Trophoblast cell (in vitro differentiated cells and primary cell): ENCODE results near the gene INKA1.

Experiments used
- DNase-seq, 2 donors: peaks; one replicate each; pipeline ENCODE4 v3.0.0-alpha.2; 2016
- H2AFZ ChIP-seq: 2 replicates; pipeline ENCODE4 v1.6.1; 2013; ENCODE audit warnings: low read length, moderate library complexity, mild to moderate bottlenecking; ENCODE audit not compliant: insufficient read depth, poor library complexity
- H2AK5ac ChIP-seq: 2 replicates; pipeline ENCODE4 v1.6.1; 2013; ENCODE audit warnings: mild to moderate bottlenecking, low read length
- H2BK120ac ChIP-seq: 2 replicates; pipeline ENCODE4 v1.6.1; 2013; ENCODE audit warnings: low read length, mild to moderate bottlenecking, moderate library complexity; ENCODE audit not compliant: insufficient read depth, poor library complexity
- H2BK12ac ChIP-seq: 2 replicates; pipeline ENCODE4 v1.6.1; 2013; ENCODE audit warnings: mild to moderate bottlenecking, low read length, moderate library complexity
- H2BK5ac ChIP-seq: 2 replicates; pipeline ENCODE4 v1.6.1; 2013; ENCODE audit warnings: low read length, low read depth, moderate library complexity, mild to moderate bottlenecking; ENCODE audit not compliant: poor library complexity
- H3K14ac ChIP-seq: 2 replicates; pipeline ENCODE4 v1.6.1; 2013; ENCODE audit warnings: mild to moderate bottlenecking, low read length
- H3K18ac ChIP-seq: 2 replicates; pipeline ENCODE4 v1.6.1; 2013; ENCODE audit warnings: mild to moderate bottlenecking, low read length
- H3K23ac ChIP-seq: 2 replicates; pipeline ENCODE4 v1.6.1; 2013; ENCODE audit warnings: low read length
- H3K27ac ChIP-seq: 2 replicates; pipeline ENCODE4 v1.5.1; 2013; ENCODE audit warnings: low read depth, mild to moderate bottlenecking, inconsistent platforms, low read length, moderate library complexity
- H3K27me3 ChIP-seq: 2 replicates; pipeline ENCODE4 v1.6.1; 2013; ENCODE audit warnings: inconsistent platforms, mild to moderate bottlenecking, low read length, moderate library complexity; ENCODE audit not compliant: insufficient read depth
- H3K36me3 ChIP-seq, 2 experiments: 1 replicate in 1 of 2; 2 replicates in 1 of 2; pipeline ENCODE4 v1.6.1; 2013; ENCODE audit warnings: low read length in 2 of 2, mild to moderate bottlenecking in 2 of 2, moderate library complexity in 1 of 2; ENCODE audit not compliant: insufficient read depth in 2 of 2, control insufficient read depth in 1 of 2
- H3K4ac ChIP-seq: 2 replicates; pipeline ENCODE4 v1.6.1; 2013; ENCODE audit warnings: low read depth, mild to moderate bottlenecking, low read length, moderate library complexity
- H3K4me1 ChIP-seq, 2 experiments: 1 replicate in 1 of 2; 2 replicates in 1 of 2; pipeline ENCODE4 v1.6.1; 2013; ENCODE audit warnings: low read length in 2 of 2, mild to moderate bottlenecking in 2 of 2, moderate library complexity in 1 of 2; ENCODE audit not compliant: insufficient read depth in 2 of 2, control insufficient read depth in 1 of 2
- H3K4me2 ChIP-seq: 2 replicates; pipeline ENCODE4 v1.6.1; 2013; ENCODE audit warnings: inconsistent platforms, mild to moderate bottlenecking, low read length, moderate library complexity
- H3K4me3 ChIP-seq: 2 replicates; pipeline ENCODE4 v1.5.1; 2013; ENCODE audit warnings: mild to moderate bottlenecking, low read depth, low read length, inconsistent platforms
- H3K79me1 ChIP-seq: one replicate; pipeline ENCODE4 v1.6.1; 2013; ENCODE audit warnings: low read length
- H3K79me2 ChIP-seq: 2 replicates; pipeline ENCODE4 v1.6.1; 2013; ENCODE audit warnings: low read length, mild to moderate bottlenecking; ENCODE audit not compliant: control insufficient read depth, insufficient read depth, poor library complexity
- H3K9ac ChIP-seq: 2 replicates; pipeline ENCODE4 v1.6.1; 2013; ENCODE audit warnings: mild to moderate bottlenecking, low read length
- H3K9me3 ChIP-seq: 2 replicates; pipeline ENCODE4 v1.6.1; 2013; ENCODE audit warnings: low read depth, mild to moderate bottlenecking, control low read depth, inconsistent platforms, low read length; ENCODE audit not compliant: insufficient read depth
- H4K12ac ChIP-seq: 2 replicates; pipeline ENCODE4 v1.6.1; 2013; ENCODE audit warnings: low read depth, mild to moderate bottlenecking, low read length, moderate library complexity
- H4K8ac ChIP-seq: 2 replicates; pipeline ENCODE4 v1.6.1; 2013; ENCODE audit warnings: low read depth, mild to moderate bottlenecking, low read length, moderate library complexity
- H4K91ac ChIP-seq: one replicate; pipeline ENCODE4 v1.6.1; 2013; ENCODE audit warnings: low read depth, mild to moderate bottlenecking, low read length, moderate library complexity
- WGBS: extraction: QIAGEN DNeasy Blood & Tissue Kit; methylation state at CpG from one replicate; pipeline ENCODE4 v1.1.7; 2013; ENCODE audit warnings: missing lambda C conversion rate; ENCODE audit not compliant: insufficient read length, insufficient coverage; ENCODE audit errors: extremely low coverage; 5-methylcytosine and 5-hydroxymethylcytosine counted together

INKA1 gene

DNA sequence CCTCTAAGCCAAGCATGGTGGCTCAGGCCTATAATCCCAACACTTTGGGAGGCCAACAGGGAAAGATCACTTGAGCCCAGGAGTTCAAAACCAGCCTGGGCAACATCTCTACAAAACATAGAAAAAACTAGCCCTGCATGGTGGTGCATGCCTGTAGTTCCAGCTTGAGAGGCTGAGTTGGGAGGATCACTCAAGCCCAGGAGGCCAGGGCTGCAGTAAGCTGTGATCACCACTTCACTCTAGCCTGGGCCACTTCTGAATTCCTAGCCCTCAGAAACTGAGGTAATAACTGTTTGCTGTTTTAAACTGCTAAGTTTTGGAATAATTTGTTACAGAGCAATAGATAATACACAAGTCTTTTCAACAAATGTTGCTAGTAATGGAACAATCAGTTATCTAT, 33.1 kb upstream of the INKA1 start:
- no peak overlapping the region for H2AK5ac ChIP-seq
- H3K4me1 ChIP-seq, result no peaks in the 10 kb centered on the region
- H3K4me3 ChIP-seq, result no peak overlapping the region
- H3K36me3 ChIP-seq, result peaks cover 3% of the 10 kb centered on the region in 2 experiments
- H4K91ac ChIP-seq, result no peak overlapping the region
- H4K8ac ChIP-seq, result no peak overlapping the region
- H3K9me3 ChIP-seq, result no peaks in the 10 kb centered on the region
- H3K18ac ChIP-seq, result peak overlapping the region; percentile 71
- no peak overlapping the region for H3K27ac ChIP-seq
- H3K79me2 ChIP-seq, result peaks cover 5% of the 10 kb centered on the region
- no peak for DNase-seq
- H2BK12ac ChIP-seq, result no peak overlapping the region
- H3K27me3 ChIP-seq, result no peaks in the 10 kb centered on the region
- no peak overlapping the region for H3K4me2 ChIP-seq
- H4K12ac ChIP-seq, result no peak overlapping the region
- no peak overlapping the region for H3K9ac ChIP-seq
- no peak overlapping the region for H3K23ac ChIP-seq
- H2BK120ac ChIP-seq, result no peak overlapping the region
- no peak overlapping the region for H2BK5ac ChIP-seq
- H3K79me1 ChIP-seq, result no peaks in the 10 kb centered on the region
- H3K4ac ChIP-seq, result peak overlapping the region; percentile 50
- no peak overlapping the region for H3K14ac ChIP-seq
- H2AFZ ChIP-seq, result no peak overlapping the region

DNA sequence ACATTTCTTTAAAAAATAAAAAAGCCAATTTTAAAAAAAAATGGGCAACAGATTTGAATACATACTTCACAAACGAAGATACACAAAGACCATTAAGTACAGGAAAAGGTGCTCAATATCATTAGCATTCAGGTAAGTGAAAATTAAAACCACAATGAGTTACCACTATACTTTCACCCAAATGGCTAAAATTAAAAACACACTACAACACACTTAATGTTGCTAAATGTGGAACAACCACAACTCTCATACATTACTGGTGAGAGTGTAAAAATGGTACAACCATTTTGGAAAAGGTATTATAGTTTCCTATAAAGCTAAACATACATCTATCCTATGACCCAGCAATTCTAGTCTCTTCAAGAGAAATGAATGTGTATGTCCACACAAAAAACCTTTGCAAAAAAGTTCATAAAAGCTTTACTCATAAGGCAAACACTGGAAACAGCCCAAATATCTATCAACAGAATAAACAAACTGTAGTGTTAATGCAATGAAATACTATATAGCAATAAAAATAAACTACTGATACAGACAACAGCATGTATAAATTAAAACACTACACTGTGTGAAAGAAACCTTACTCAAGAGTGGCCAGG, 31.6 kb upstream of the INKA1 start:
- no peak overlapping the region for H3K18ac ChIP-seq
- no peak overlapping the region for H3K27ac ChIP-seq
- no peak overlapping the region for H3K4me2 ChIP-seq
- no peaks in the 10 kb centered on the region for H3K27me3 ChIP-seq
- H3K23ac ChIP-seq, result no peak overlapping the region
- no peak overlapping the region for H4K91ac ChIP-seq
- peaks cover 5 to 9% of the 10 kb centered on the region in 2 experiments for H3K36me3 ChIP-seq
- H4K8ac ChIP-seq, result no peak overlapping the region
- H3K4me3 ChIP-seq, result no peak overlapping the region
- H2AFZ ChIP-seq, result no peak overlapping the region
- no peak overlapping the region for H2BK12ac ChIP-seq
- no peaks in the 10 kb centered on the region for H3K9me3 ChIP-seq
- peaks cover 9% of the 10 kb centered on the region for H3K79me2 ChIP-seq
- H3K79me1 ChIP-seq, result no peaks in the 10 kb centered on the region
- no peak for DNase-seq
- no peaks in the 10 kb centered on the region for H3K4me1 ChIP-seq
- H3K14ac ChIP-seq, result no peak overlapping the region
- no peak overlapping the region for H3K9ac ChIP-seq
- no peak overlapping the region for H2BK5ac ChIP-seq
- H4K12ac ChIP-seq, result no peak overlapping the region
- no CpG with 5 or more reads among the region's 1 CpG for WGBS
- H3K4ac ChIP-seq, result no peak overlapping the region
- H2AK5ac ChIP-seq, result no peak overlapping the region
- no peak overlapping the region for H2BK120ac ChIP-seq

- Histone ChIP-seq H3K27ac (no peak overlapping the region), H2BK12ac (no peak overlapping the region), H3K14ac (no peak overlapping the region), H3K9ac (no peak overlapping the region), H3K4me3 (no peak overlapping the region), H4K12ac (no peak overlapping the region), H3K27me3 (no peaks in the 10 kb centered on the region), H4K91ac (no peak overlapping the region), H3K9me3 (no peaks in the 10 kb centered on the region), H2AK5ac (no peak overlapping the region), H3K4ac (peak overlapping the region; percentile 91), H3K18ac (peak overlapping the region; percentile 53), H4K8ac (no peak overlapping the region), H3K4me2 (no peak overlapping the region), H2BK120ac (no peak overlapping the region), H3K23ac (no peak overlapping the region), H3K79me2 (peaks cover 9% of the 10 kb centered on the region), H3K36me3 (peaks cover 10 to 11% of the 10 kb centered on the region in 2 experiments), H2AFZ (no peak overlapping the region), H3K79me1 (no peaks in the 10 kb centered on the region), H2BK5ac (no peak overlapping the region), H3K4me1 (no peaks in the 10 kb centered on the region)
- no peak for DNase-seq
- WGBS, result no CpG with 5 or more reads among the region's 2 CpGs
Observed at GRCh38 chr3:49772703-49773102, 30.4 kb upstream of the INKA1 start.

DNA sequence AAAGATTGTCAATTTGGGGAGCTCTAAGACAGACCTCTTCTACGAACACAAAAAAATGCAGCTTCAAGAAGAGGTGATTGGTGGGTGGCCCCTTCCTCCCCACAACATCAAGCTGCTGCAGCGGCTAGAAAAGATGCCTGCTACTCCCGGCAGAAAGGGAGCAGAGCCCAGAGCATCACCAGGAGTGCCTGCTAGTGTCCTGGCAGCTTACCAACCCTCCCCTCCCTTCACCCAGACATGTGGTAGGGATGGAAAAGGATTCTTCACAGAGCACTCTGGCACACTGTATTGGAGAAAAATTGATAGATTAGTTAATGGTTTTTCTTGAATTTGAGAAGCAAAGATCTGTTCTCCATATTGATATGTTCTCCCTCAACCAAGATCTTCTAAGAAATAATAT, 27.5 kb upstream of the INKA1 start:
- H3K27me3 ChIP-seq, result no peaks in the 10 kb centered on the region
- no peak overlapping the region for H3K23ac ChIP-seq
- H3K4me1 ChIP-seq, result peaks cover 2 to 3% of the 10 kb centered on the region in 2 experiments
- H2BK12ac ChIP-seq, result no peak overlapping the region
- H3K36me3 ChIP-seq, result peaks cover 11 to 12% of the 10 kb centered on the region in 2 experiments
- H4K91ac ChIP-seq, result no peak overlapping the region
- H4K12ac ChIP-seq, result no peak overlapping the region
- H3K79me1 ChIP-seq, result peaks cover 2% of the 10 kb centered on the region
- H2BK120ac ChIP-seq, result no peak overlapping the region
- H3K79me2 ChIP-seq, result peaks cover 11% of the 10 kb centered on the region
- WGBS, result no CpG with 5 or more reads among the region's 3 CpGs
- no peak overlapping the region for H3K14ac ChIP-seq
- H2BK5ac ChIP-seq, result no peak overlapping the region
- H4K8ac ChIP-seq, result no peak overlapping the region
- no peak overlapping the region for H3K4me3 ChIP-seq
- no peak overlapping the region for H3K4me2 ChIP-seq
- H2AFZ ChIP-seq, result no peak overlapping the region
- no peak overlapping the region for H3K18ac ChIP-seq
- no peak overlapping the region for H3K9ac ChIP-seq
- no peak overlapping the region for H3K27ac ChIP-seq
- DNase-seq, result no peak
- no peak overlapping the region for H2AK5ac ChIP-seq
- H3K9me3 ChIP-seq, result no peaks in the 10 kb centered on the region
- H3K4ac ChIP-seq, result no peak overlapping the region
